Uterus (tissue), 4 donors: Measurements from ENCODE around the gene TSHZ2. TPM values are rescaled to one million over a fixed set of nuclear protein-coding genes. Genes with fewer than 3 reads are reported as not detected.
A peak's percentile ranks its signal among the peaks of the same experiment; 100 is the strongest.

Experiments used
- DNase-seq, 2 donors: peaks; one replicate each; pipeline ENCODE4 v3.0.0-alpha.2; 2019 to 2020
- H3K27ac ChIP-seq, 2 donors: fragments of 200-600 bp; sonication (generic); 1 replicate in 1 of 2; 2 replicates in 1 of 2; pipeline ENCODE4 v1.5.1; 2016 to 2018
- H3K27me3 ChIP-seq, 2 donors: fragments of 200-600 bp; sonication (generic); one replicate each; pipeline ENCODE4 v1.5.1; 2018 to 2019; ENCODE audit warnings: control low read depth in 1 of 2
- H3K36me3 ChIP-seq, 2 donors: fragments of 200-600 bp; sonication (generic); one replicate each; pipeline ENCODE4 v1.5.1; 2019; ENCODE audit warnings: control low read depth in 1 of 2
- H3K4me1 ChIP-seq, 2 donors: fragments of 200-600 bp; sonication (generic); one replicate each; pipeline ENCODE4 v1.5.1; 2018 to 2019; ENCODE audit warnings: control low read depth in 1 of 2
- H3K4me3 ChIP-seq, 2 donors: fragments of 200-600 bp; sonication (generic); 1 replicate in 1 of 2; 2 replicates in 1 of 2; pipeline ENCODE4 v1.5.1; 2018 to 2019; ENCODE audit warnings: mild to moderate bottlenecking in 1 of 2
- H3K9me3 ChIP-seq, 2 donors: fragments of 200-600 bp; sonication (generic); one replicate each; pipeline ENCODE4 v1.5.1; 2019; ENCODE audit warnings: control low read depth in 1 of 2
- CTCF ChIP-seq, 4 experiments: fragments of 200-600 bp in 2 of 4; fragments of 450-650 bp in 2 of 4; sonication (generic) in 2 of 4; IDR thresholded peaks; one replicate each; pipeline ENCODE4 v1.5.1; 2016 to 2019; ENCODE audit warnings: antibody characterized with exemption in 4 of 4, mild to moderate bottlenecking in 2 of 4, moderate library complexity in 1 of 4
- POLR2A ChIP-seq, 2 donors: fragments of 450-650 bp; IDR thresholded peaks; one replicate each; pipeline ENCODE4 v1.6.1; 2016; ENCODE audit warnings: antibody characterized with exemption in 2 of 2, mild to moderate bottlenecking in 1 of 2, moderate library complexity in 1 of 2
- intact Hi-C: fragments of 100-400 bp; cut with DNase I; formaldehyde crosslinking; loops from one replicate; pipeline ENCODE4 v1.15.1; 2023; ENCODE audit warnings: low total_unique reads
- total RNA-seq, 4 donors: library from RNA; depleted of rRNA in 3 of 4; stranded (reverse); fragments of >200 nt in 3 of 4; gene quantifications; one replicate each; pipeline versions ENCODE4 v1.1.0 to v1.2.4, GENCODE V29; 2014 to 2023
- donor health status: DM: yes; HTN: yes; CAD: no.

The TSHZ2 gene
- total RNA-seq, 4 donors from 2014 or later, result 22.0 to 50.1 (median 33.1) TPM

- peak overlapping the region; percentile 48 to 64 for H3K4me3 ChIP-seq
- intact Hi-C loops, result no loop called here
- no peaks in the 10 kb centered on the region for H3K27me3 ChIP-seq
- H3K36me3 ChIP-seq, result no peaks in the 10 kb centered on the region
- TF ChIP-seq POLR2A (IDR thresholded peaks at IDR 0.05) (no peak), CTCF (IDR thresholded peaks at IDR 0.05) (no peak)
- no peaks in the 10 kb centered on the region for H3K9me3 ChIP-seq
- H3K4me1 ChIP-seq, result no peaks in the 10 kb centered on the region
- H3K27ac ChIP-seq, result peak overlapping the region; percentile 77 to 82
- DNase-seq, result peak; percentile 36 to 38
These were observed 1.0 kb downstream of the TSHZ2 start for GRCh38 chr20:52972965-52973819.

- H3K9me3 ChIP-seq, result no peaks in the 10 kb centered on the region
- H3K4me3 ChIP-seq, result peak overlapping the region; percentile 48 to 64
- H3K36me3 ChIP-seq, result no peaks in the 10 kb centered on the region
- H3K4me1 ChIP-seq, result no peaks in the 10 kb centered on the region
- no peak for TF ChIP-seq POLR2A (IDR thresholded peaks at IDR 0.05)
- no peak for TF ChIP-seq CTCF (IDR thresholded peaks at IDR 0.05)
- H3K27me3 ChIP-seq, result no peaks in the 10 kb centered on the region
- H3K27ac ChIP-seq, result peak overlapping the region; percentile 77 to 82
- intact Hi-C loops, result no loop called here
- DNase-seq, result no peak
These were observed 2.0 kb downstream of the TSHZ2 start for GRCh38 chr20:52974179-52974594.

GRCh38 chr20:52975029-52975732 is 3.0 kb downstream of the TSHZ2 start:
- peak in 1 of 2 donors; percentile 28 for DNase-seq

GRCh38 chr20:52975803-52976531 is 3.8 kb downstream of the TSHZ2 start:
- intact Hi-C loops, result no loop called here
- TF ChIP-seq POLR2A (IDR thresholded peaks at IDR 0.05), result no peak
- H3K9me3 ChIP-seq, result no peaks in the 10 kb centered on the region
- H3K27me3 ChIP-seq, result no peaks in the 10 kb centered on the region
- H3K27ac ChIP-seq, result peak overlapping the region; percentile 77 to 82
- H3K4me1 ChIP-seq, result no peaks in the 10 kb centered on the region
- no peak for DNase-seq
- peak overlapping the region in 1 of 2 donors; percentile 64 for H3K4me3 ChIP-seq
- H3K36me3 ChIP-seq, result no peaks in the 10 kb centered on the region

More at GRCh38 chr20:52975029-52975732, 3.0 kb downstream of the TSHZ2 start:
- H3K9me3 ChIP-seq, result no peaks in the 10 kb centered on the region
- peak overlapping the region; percentile 48 to 64 for H3K4me3 ChIP-seq
- intact Hi-C loops, result no loop called here
- H3K36me3 ChIP-seq, result no peaks in the 10 kb centered on the region
- no peaks in the 10 kb centered on the region for H3K27me3 ChIP-seq
- H3K27ac ChIP-seq, result peak overlapping the region; percentile 77 to 82
- TF ChIP-seq POLR2A (IDR thresholded peaks at IDR 0.05) (no peak), CTCF (IDR thresholded peaks at IDR 0.05) (no peak)
- H3K4me1 ChIP-seq, result no peaks in the 10 kb centered on the region

- no peaks in the 10 kb centered on the region for H3K9me3 ChIP-seq
- no peaks in the 10 kb centered on the region for H3K4me1 ChIP-seq
- DNase-seq, result no peak
- TF ChIP-seq CTCF (IDR thresholded peaks at IDR 0.05) (no peak), POLR2A (IDR thresholded peaks at IDR 0.05) (no peak)
- H3K36me3 ChIP-seq, result no peaks in the 10 kb centered on the region
- H3K27me3 ChIP-seq, result no peaks in the 10 kb centered on the region
- H3K27ac ChIP-seq, result no peak overlapping the region
- H3K4me3 ChIP-seq, result no peak overlapping the region
- intact Hi-C loops, result no loop called here
These were observed 6.7 kb downstream of the TSHZ2 start for GRCh38 chr20:52978851-52979250.
